Activated CD4-positive, CD25-positive, alpha-beta regulatory T cell treated with anti-CD3 and anti-CD28 coated beads, Interleukin-2, amount 50 U/mL, for 72 hours (primary cell): ENCODE results near the gene AEBP1.

Experiments used
- DNase-seq: peaks from one replicate; pipeline ENCODE4 v3.0.0; 2021

AEBP1 gene

DNA sequence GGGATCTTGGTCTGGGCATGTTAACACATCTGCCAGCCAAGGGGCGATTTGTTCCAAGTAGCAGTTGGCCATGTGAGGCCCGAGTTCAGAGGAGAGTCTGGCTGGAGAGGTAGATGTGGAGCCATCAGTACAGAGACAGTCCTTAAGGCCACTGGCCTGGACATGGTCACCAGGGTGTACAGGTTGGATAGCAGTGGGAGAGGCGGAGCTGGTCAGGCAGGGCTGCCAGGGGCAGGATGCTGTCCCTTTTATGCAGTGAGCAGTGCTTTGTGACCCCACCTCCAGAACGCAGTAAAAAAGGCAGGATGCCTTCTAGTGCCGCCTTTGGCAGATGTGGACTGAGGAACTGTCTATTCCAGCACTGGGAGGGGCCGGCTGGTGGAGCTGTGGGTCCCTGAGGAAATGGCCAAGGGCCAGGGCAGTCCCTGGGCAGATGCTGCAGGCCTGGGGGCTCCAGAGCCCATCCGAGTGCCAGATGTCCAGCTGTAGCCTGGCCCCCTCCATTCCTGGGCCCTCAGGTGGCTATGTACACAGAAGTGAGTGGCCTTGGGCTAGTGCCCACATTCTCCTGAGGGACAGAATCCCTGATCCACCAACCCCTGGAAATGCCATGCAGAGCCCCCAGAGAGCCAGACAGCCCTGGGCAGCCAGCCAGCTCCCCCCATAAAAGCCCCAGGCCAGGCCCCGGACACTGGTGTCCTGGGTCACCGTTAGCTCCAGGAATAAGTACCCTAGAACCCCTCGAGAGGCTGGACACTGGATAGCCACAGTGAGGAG, 54.1 kb downstream of the AEBP1 start:
- DNase-seq, result no peak

DNA sequence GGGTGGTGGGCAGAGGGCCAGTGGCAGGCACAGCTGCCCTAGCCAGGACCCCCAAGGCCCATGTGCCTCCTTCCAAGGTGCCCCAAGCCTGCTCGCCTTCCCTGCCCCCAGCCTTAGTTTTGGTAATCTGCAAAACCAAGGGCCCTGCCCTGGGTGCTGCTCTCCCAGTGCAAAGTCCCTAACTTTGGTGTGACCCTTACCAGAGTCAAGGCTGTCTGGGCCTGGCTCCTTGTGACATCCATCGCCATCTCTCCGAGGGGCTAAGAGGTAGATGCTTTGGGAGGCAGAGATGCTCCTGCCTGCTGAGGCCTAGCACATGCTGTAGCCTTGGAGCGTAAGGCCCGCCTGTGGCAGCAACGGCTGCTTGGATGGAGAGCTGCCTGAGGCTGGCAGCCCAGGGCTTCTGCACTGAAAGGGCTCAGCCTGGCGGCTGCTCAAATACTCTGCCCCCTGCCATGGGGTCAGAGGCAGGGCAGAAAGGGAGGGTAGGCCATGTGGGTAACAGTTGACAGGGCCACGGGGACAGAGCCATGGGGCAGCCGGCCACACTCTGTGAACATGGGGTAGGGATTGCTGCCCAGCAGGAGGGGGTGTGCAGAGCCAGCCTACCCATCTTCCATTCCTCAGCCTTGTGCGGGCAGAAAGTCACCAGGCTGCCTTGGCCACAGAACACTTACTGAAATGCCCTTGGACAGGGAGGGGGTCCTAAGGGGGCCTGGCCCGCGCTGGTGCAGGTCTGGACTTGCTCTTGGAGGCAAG, 54.9 kb downstream of the AEBP1 start:
- no peak for DNase-seq

DNA sequence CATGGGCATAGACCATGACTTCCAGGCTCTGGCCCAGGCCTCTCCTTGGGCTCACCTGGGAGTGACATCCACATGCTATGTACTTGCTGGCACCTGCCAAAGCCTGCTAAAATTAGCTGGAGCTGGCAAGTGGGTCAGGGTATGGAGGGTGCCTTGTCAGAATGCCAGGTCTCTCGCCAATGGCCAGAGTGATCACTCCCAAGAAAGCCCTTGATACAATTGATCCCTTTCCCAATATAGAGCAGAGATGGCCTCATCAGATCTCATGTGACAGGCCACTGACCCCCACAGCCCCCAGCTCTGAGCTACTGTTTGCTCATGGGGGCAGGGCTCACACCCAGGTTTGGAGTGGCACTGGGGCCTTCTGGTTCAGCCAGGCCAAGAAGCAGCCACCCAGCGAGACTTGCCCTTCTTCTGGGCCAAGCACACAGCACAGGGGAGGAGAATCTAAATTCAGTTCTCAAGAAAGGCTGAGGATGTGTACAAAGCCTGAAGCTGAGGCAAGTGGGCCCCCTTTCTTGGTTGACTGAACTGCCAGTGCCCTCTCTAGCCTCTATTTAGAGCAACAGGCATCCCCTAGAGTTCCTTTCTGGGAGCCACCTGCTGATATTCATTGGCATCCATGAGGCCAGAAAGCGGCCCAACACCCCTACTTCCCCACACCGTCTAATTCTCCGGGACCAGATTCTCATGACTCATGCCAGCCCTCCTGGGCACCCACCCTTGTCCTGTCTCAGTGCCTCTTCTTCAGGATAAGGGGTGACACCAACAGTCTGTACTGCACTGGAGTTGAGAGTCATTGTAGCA, 55.9 kb downstream of the AEBP1 start:
- no peak for DNase-seq

DNA sequence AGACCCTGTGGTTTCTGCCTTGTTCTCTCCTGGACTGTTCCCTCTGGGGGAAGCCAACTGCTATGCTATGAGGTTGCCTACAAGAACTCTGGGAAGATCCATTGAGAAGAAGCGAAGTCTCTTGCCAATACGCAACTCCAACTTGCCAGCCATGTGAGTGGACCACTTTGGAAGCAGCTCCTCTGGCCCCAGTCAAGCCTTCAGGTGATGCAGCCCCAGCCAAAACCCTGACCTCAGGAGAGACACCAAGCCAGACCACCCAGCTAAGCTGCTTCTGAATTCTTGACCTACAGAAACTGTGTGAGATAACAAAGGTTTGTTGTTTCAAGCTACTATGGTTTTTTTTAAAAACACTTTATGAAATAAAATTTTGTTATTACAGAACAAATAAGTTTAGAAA, 57.2 kb downstream of the AEBP1 start:
- DNase-seq, result peak; percentile 11

DNA sequence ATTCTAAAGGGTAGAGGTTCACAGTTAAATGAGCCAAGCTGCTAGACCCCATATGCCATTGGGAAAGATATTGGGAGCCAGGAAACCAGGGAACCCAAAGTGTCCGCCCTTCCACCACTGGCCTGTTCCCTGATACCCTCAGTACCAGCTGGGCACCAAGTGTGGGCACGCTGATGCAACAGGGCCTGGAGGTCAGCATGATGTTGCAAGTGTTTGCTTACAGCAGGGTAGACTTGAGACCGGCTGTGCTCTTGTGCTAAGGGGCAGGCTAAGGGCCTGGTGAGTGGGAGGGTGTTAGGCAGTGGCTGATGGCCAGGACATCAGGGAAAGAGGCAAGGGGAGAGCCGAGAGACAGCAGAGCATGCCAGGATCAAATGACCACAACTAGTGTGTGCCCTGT, 58.0 kb downstream of the AEBP1 start:
- DNase-seq, result peak; percentile 11

DNA sequence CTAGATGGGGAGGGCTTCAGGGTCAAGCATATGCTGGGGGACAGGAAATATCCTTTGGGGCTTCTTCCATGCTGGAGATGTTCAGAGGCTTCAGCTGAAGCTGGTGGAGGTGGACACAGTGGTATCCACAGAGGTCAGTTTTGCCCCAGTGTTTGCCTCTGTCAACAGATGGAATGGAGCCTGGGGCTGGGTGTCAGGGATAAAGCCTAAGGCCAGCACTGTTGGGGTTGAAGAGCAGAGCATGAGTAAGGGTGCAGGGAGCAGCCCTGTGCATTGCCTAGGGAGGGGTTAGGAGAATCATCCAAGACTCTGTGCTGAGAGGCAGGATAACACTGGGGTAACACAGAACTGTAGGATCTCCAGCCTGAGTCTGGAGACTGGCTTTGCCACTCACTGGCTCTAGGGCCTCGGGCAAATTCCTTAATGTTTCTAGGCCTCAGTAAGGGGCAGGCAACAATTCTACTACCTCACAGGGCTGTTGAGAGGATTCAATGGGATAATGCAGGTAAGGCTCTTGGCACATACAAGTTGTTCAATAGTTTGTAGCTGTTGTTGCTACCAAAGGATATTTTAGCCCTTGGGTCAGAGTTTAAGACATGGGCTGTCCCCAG, 58.7 kb downstream of the AEBP1 start:
- DNase-seq, result no peak

DNA sequence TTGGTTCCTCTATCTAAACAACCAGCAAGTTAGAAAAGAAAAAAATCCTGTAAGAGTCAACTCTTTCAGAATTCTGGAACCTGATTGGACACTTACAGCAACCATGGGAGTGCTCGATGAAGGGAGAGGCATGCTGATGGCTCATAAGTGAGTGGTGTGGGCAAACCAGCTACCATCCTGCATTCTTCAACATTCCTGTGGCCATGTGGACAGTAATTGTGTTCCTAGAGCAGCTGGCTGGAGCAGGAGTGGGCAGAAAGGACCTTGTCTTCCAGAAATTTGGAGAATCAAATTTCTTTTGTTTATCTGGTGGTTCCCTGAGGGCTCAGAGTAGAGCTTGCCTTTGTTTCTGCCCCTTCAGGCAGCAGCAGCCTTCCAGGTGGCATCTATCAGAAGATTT, 59.4 kb downstream of the AEBP1 start:
- DNase-seq, result no peak
